GM10847 (cell line): ENCODE data around the gene VPS52.
A peak's percentile ranks its signal among the peaks of the same experiment; 100 is the strongest.

Experiments
- POLR2A ChIP-seq: IDR thresholded peaks from 2 replicates; pipeline ENCODE4 v1.6.1; 2011; ENCODE audit not compliant: insufficient read length; ENCODE audit errors: extremely low read depth

Gene VPS52

GRCh38 chr6:33313709-33314514, 42.2 kb upstream of the VPS52 start, which contains the start of gene TAPBP:
TSS of gene TAPBP (minus strand) at chr6:33314078. CDS start at chr6:33314041, 37 bp downstream.
- TF ChIP-seq POLR2A: peak; percentile 73

DNA sequence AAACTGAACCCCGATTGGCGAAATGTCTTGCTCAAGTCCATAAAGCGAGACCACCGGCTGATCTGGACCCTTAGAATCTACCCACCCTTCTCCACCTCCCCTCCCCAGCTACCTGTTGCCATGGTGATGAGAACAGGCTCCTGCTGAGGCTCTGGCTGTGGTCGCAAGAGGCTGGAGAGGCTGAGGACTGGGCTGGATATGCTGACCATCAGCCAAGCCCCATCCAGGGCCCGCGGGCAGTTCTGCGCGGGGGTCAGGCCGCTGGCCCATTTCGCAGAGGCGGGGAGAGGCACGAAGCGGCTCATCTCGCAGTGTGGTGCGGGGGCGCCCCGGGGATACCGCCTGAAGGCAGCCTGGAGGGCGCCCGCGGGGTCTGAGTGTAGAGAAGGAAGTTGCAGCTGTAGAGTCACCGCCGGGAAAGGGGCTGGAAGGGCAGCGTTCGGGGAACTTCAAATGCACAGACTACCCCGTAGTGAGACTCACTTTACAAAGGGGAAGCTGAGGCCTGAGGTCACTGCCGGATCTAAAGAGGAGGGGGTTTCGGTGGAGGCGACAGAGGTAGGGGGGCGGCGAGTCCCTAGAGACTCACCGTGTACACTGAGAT, 41.5 kb upstream of the VPS52 start:
- TF ChIP-seq POLR2A: no peak

GRCh38 chr6:33312361-33313104, 40.9 kb upstream of the VPS52 start:
- TF ChIP-seq POLR2A: no peak

GRCh38 chr6:33306356-33306755, 34.7 kb upstream of the VPS52 start:
- no peak for TF ChIP-seq POLR2A

DNA sequence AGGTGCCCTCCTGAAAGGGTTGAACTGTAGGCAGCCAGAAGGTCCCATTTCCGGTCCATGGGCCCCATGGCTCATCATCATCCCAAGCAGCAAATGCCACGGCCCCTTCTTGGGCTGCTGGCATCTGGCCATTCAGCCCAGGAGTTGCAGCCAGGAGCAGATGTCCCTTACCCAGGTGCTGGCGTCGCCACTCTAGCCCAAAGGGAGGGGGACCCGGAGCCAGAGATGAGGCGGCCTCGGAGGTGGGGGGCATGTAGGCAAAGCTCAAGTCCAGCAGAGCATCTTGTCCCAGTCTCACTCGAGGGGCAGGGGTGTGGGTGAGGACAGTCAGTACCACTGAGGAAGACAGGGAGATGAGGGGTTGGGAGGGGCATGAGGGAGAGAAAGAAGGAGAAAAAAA, 33.4 kb upstream of the VPS52 start:
- TF ChIP-seq POLR2A: no peak

- peak; percentile 8 for TF ChIP-seq POLR2A
Observed at GRCh38 chr6:33304216-33304615, 32.5 kb upstream of the VPS52 start.

DNA sequence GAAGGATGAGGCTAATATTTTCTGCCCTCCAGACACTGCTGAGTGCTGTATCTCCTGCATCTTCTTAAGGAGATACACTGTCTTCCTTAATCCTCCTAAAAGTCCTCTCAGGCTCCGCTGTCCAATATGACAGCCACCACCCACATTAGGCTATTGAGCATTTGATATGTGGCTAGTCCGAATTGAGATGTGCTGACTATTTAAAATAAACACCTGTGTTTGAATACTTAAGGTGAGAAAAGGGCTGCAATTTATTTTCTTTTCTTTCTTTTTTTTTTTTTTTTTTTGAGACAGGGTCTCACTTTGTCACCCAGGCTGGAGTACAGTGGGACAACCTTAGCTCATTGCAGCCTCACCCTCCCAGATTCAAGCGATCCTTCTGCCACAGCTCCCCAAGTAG, 30.2 kb upstream of the VPS52 start:
- TF ChIP-seq POLR2A: no peak

DNA sequence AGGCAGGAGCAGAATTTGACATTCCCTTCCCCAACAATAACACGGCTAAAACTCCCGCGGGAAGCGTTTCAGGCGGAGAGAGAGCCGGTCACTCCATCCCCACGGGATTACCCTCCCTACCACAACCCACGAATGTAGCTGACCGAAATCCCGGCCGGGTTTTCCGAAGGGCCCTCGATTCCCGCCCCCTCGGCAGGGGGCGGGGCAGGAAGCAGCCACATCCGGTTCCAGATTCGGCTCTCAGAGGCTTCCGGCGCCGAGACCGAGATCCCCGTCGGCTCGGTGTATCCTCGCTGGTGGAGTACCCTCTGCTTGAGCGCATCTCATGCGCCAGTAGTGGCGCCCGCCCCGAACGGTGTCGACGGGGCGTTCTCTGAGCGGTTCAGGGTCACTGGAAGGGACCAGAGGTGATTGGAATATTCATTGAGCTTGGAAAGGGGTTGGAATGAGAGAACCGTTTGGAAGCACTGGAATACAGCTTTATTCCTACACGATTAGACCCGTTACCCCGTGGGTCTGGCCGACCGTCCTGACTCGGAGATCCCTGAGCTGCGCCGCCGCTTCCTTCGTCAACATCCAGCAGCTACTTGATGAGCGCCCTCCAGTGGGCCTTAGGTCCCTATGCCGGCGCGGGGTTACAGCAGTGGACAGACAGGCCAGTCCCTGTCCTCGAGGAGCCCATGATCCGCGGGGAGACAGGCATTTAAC, 27.7 kb upstream of the VPS52 start:
- TF ChIP-seq POLR2A: peak; percentile 91

DNA sequence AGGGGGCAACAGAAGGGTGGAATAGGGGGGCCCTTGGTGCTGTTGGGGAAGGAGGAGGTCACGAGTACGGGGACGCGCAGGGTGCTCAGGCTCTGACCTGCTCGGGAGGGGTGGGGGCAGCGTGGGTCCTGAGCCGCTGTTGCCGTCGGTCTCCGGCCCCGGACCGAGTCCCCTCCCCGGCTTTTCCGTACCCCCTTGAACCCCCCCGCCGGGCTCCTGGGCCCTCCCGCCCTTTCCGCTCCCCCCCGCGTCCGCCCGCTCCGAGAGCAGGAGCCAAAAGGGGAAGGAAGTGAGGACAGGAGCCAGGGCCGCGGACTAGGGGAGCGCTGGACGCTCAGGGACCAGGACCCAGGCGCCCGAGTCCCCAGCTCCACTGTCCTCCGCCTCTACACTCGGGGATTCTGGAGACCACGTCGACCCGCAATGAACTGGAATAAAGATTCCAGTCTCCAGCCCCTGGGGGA, 27.1 kb upstream of the VPS52 start, which contains the start of gene RGL2:
Gene RGL2, minus strand, starts transcription at position 170 of the 464 bp plus-strand sequence. CDS start 332 bp downstream, outside the sequence.
- TF ChIP-seq POLR2A: no peak

- no peak for TF ChIP-seq POLR2A
Observed at GRCh38 chr6:33297956-33298772, 26.5 kb upstream of the VPS52 start.

DNA sequence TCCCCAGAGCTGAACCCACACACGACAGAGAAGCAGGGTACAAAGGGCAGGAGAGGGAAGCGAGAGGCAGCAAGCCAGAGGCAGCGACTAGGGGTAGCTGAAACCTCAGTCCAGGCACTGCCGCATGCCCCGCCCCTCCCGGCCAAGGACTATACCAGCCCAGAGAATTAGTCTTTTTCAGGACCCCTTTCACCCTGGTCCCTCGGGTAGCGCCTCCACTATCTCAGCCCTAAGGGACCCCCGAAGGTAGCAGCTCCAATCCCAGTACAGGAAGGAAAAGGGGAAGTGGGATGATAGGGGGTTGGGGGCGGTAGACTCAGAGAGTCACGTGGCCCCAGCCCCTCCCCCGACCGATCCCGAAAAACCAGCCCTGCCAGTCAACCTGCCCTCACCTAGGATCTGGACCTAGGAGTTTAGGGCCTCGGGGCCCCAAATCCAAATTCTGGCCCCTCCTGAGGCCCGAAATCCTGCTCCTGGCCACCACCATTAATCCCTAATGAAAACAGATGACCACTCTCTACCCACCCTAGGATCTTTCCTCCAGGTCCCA, 25.8 kb upstream of the VPS52 start:
- TF ChIP-seq POLR2A: no peak

DNA sequence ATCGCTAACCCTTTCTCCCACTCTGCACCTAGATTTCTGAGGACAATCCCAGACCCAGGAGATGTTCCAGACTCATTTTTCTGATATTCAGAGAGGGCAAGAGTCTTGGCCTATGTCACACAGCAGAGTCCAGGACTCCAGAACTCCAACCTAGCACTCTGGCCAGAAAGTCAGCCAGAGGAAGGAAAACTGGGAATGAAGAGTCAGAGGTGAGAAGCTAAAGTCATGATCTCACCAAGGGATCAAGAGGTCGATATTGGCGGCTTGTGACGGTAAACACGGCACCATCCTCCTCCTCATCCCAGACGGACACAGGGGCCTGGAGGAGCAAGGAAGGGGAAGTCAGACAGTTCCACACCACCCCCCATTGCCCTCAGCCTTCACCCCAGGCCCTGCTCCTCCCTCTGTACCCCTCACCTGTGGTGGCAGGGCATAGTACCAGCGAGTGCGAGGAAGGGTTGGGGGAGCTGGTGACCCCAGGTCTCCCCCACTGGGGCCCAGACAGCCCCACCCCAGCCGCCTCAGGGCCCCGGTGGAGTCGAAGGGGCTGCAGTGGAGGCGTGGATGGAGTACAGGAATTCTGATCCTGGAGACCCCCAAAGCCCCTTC, 25.2 kb upstream of the VPS52 start:
- TF ChIP-seq POLR2A: no peak

DNA sequence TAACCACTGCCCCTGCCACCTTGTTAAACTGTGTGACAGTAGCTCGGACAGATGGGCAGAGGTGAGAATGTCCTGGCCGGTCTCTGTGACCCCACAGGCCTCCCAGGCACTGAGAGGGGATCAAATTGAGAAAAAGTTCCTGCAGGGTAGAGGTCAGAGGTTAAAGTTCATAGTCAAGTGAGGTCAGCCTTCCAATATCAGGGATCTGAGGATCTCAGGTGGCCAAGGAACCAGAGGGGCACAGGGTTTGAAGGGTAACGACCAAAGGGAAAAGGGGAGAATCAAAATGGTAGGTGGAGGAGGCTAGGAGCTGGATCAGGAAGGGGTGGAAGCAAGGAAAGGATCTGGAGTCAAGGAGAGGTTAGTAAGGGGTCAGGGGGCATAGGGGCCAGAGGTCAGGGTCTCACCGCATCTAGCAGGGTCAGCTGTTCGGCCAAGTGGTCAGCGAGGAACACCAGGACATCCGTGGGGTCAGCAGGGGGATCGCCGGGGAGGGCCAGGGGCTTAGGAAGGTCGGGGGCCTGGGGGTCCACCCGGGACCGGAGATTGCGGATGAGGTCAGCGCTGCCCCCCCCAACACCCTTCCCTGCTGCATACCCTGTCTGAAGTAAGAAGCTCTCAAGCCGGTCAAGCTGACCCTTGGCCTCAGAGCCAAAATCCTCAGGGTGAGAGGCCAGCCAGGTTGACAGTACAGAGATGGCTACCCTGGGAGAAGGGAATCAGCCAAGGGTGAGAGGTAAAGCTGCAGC, 24.1 kb upstream of the VPS52 start:
- TF ChIP-seq POLR2A: no peak
